Vagina (tissue), 2 donors: ENCODE measurements around the gene UBAP1L. TPM values are rescaled to one million over a fixed set of nuclear protein-coding genes. Genes with fewer than 3 reads are reported as not detected.

Experiments
- DNase-seq, 2 donors: peaks; one replicate each; pipeline ENCODE4 v3.0.0-alpha.2; 2017; ENCODE audit errors: extremely low spot score in 2 of 2
- H3K27ac ChIP-seq: fragments of 200-600 bp; sonication (generic); one replicate; pipeline ENCODE4 v1.5.1; 2019
- H3K27me3 ChIP-seq: fragments of 200-600 bp; sonication (generic); one replicate; pipeline ENCODE4 v1.5.1; 2019
- H3K36me3 ChIP-seq, 2 donors: fragments of 200-600 bp; sonication (generic); one replicate each; pipeline ENCODE4 v1.5.1; 2017 to 2019
- H3K4me1 ChIP-seq: fragments of 200-600 bp; sonication (generic); one replicate; pipeline ENCODE4 v1.5.1; 2019
- H3K4me3 ChIP-seq, 2 donors: fragments of 200-600 bp; sonication (generic); 1 replicate in 1 of 2; 2 replicates in 1 of 2; pipeline ENCODE4 v1.5.1; 2016 to 2019
- H3K9me3 ChIP-seq: fragments of 200-600 bp; sonication (generic); one replicate; pipeline ENCODE4 v1.5.1; 2019
- CTCF ChIP-seq, 3 experiments: fragments of 450-650 bp in 2 of 3; fragments of 200-600 bp in 1 of 3; sonication (generic) in 1 of 3; IDR thresholded peaks; one replicate each; pipeline ENCODE4 v1.5.1; 2017 to 2019; ENCODE audit warnings: antibody characterized with exemption in 3 of 3, mild to moderate bottlenecking in 2 of 3, moderate library complexity in 2 of 3
- POLR2A ChIP-seq, 2 donors: fragments of 450-650 bp; IDR thresholded peaks; one replicate each; pipeline ENCODE4 v1.6.1; 2017; ENCODE audit warnings: antibody characterized with exemption in 2 of 2, mild to moderate bottlenecking in 2 of 2, moderate library complexity in 2 of 2
- POLR2AphosphoS5 ChIP-seq, 2 donors: sonication (generic); formaldehyde crosslinking; IDR thresholded peaks; one replicate each; pipeline ENCODE4 v1.9.0; 2017; ENCODE audit warnings: antibody characterized with exemption in 2 of 2, mild to moderate bottlenecking in 2 of 2, low read depth in 1 of 2; ENCODE audit not compliant: insufficient read depth in 1 of 2
- intact Hi-C: fragments of 100-400 bp; cut with DNase I; formaldehyde crosslinking; loops from one replicate; pipeline ENCODE4 v1.15.1; 2023
- total RNA-seq: library from RNA; depleted of rRNA; stranded (reverse); fragments of >200 nt; gene quantifications from one replicate; pipeline ENCODE4 v1.2.3, GENCODE V29; 2016

UBAP1L gene
- total RNA-seq, 1 donor from 2014 or later = 5.4 TPM

GRCh38 chr15:65067645-65068402, 47.2 kb downstream of the UBAP1L start, which contains the start of gene RASL12:
Gene RASL12 (minus strand): TSS chr15:65067991. CDS start chr15:65067835, 156 bp downstream.
- intact Hi-C loops = no loop called here
- no peaks in the 10 kb centered on the region for H3K27me3 ChIP-seq
- no peak for TF ChIP-seq CTCF (IDR thresholded peaks at IDR 0.05)
- peak in 1 of 2 donors; percentile 11 for TF ChIP-seq POLR2AphosphoS5 (IDR thresholded peaks at IDR 0.05; ENCODE audit: insufficient read depth in 1 of 2, low read depth in 1 of 2)
- peak in 1 of 2 donors; percentile 52 for TF ChIP-seq POLR2A (IDR thresholded peaks at IDR 0.05)
- peak within 1 kb of the TSS; percentile 66 to 83 for H3K4me3 ChIP-seq
- no peak for DNase-seq
- H3K27ac ChIP-seq = peak within 1 kb of the TSS; percentile 92
- no peaks in the 10 kb centered on the region for H3K36me3 ChIP-seq
- no peaks in the 10 kb centered on the region for H3K9me3 ChIP-seq
- H3K4me1 ChIP-seq = peaks cover 65% of the 10 kb centered on the region

DNA sequence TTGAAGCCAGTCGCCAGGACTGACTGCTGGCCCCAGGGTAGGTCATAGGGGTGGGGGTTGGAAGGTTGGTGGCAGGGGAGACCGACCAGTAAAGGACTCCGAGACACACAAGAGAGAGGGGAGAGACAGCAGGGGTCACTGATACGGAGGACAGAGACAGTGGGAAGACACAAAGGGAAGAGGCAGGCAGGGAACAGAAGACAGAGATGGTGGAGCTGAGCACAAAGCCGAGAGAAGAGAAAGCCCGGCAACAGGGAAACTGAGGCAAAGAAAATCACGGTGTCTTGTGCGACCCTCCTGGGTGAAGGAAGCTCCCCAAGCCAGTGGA, 47.7 kb downstream of the UBAP1L start:
- no peaks in the 10 kb centered on the region for H3K9me3 ChIP-seq
- no peaks in the 10 kb centered on the region for H3K36me3 ChIP-seq
- H3K4me1 ChIP-seq = peaks cover 68% of the 10 kb centered on the region
- no peak for DNase-seq
- intact Hi-C loops = no loop called here
- TF ChIP-seq CTCF (IDR thresholded peaks at IDR 0.05) (no peak), POLR2AphosphoS5 (IDR thresholded peaks at IDR 0.05; ENCODE audit: insufficient read depth in 1 of 2, low read depth in 1 of 2) (no peak), POLR2A (IDR thresholded peaks at IDR 0.05) (no peak)
- peak overlapping the region; percentile 92 for H3K27ac ChIP-seq
- peak overlapping the region; percentile 66 to 83 for H3K4me3 ChIP-seq
- H3K27me3 ChIP-seq = no peaks in the 10 kb centered on the region

DNA sequence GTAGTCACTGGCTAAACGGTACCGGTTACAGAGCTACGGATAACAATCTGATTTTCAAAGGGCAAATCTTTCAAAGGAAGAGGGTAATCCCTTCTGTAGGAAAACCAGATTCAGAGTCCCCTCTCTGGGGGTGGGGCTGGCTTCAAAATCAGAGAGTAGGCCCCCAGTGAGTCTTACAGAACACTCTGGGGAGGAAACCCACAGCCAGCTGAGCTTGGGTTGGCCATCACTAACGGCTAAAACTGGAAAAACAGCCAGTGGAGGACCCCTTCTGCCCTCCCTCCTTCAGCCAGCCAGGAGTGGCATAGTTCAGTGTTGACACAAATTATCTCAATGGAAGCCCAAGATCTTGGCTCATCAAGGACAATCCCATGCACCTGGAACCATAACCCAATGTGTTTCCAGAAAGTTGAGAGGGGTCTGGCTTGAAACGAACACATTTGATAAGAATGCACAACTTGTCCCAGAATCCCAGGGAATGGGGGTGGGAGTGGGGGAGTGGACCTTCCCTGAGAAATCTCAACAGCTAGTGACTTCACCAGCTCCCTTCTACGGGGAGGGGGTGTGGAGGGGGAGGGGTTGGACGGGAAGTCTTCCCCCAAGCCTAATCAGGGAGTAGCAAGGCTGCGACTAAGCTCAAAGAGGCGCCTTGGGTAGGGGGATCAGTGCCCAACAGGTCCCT, 48.2 kb downstream of the UBAP1L start:
- intact Hi-C loops = no loop called here
- H3K9me3 ChIP-seq = no peaks in the 10 kb centered on the region
- DNase-seq = no peak
- TF ChIP-seq CTCF (IDR thresholded peaks at IDR 0.05) (no peak), POLR2AphosphoS5 (IDR thresholded peaks at IDR 0.05; ENCODE audit: insufficient read depth in 1 of 2, low read depth in 1 of 2) (peak in 1 of 2 donors; percentile 55)
- H3K36me3 ChIP-seq = no peaks in the 10 kb centered on the region
- H3K27ac ChIP-seq = peak overlapping the region; percentile 92
- H3K4me3 ChIP-seq = peak overlapping the region; percentile 66 to 83
- peaks cover 68% of the 10 kb centered on the region for H3K4me1 ChIP-seq
- H3K27me3 ChIP-seq = no peaks in the 10 kb centered on the region

DNA sequence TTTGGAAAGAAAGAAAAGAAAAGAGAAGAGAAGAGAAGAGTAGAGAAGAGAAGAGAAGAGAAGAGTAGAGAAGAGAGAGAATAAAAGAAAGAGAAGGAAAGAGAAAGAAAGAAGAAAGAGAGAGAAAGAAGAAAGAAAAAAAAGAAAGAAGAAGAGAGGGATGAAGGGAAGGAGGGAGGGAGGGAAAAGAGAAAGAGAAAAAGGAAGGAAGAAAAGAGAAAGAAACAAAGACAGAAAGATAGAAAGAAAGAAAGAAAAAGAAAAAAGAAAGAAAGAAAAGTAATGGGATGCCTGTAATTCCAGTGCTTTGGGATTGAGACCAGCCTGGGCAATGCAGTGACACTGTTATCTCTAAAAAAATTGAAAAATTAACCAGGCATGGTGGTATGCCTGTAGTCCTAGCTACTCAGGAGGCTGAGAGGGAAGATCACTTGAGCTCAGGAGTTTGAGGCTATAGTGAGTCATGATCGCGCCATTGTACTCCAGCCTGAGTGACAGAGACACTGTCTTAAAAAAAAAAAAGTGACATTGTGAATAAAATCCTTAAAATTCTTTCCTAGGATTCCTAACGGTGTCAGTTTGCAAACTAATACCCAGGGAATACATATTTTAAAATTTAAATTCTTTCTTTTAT, 48.9 kb downstream of the UBAP1L start:
- peaks cover 68% of the 10 kb centered on the region for H3K4me1 ChIP-seq

More for the DNA sequence above, 48.9 kb downstream of the UBAP1L start:
- Histone ChIP-seq H3K9me3 (no peaks in the 10 kb centered on the region), H3K4me3 (peak overlapping the region; percentile 66 to 83), H3K27ac (peak overlapping the region; percentile 92), H3K36me3 (no peaks in the 10 kb centered on the region), H3K27me3 (no peaks in the 10 kb centered on the region)
- intact Hi-C loops = no loop called here
- TF ChIP-seq CTCF (IDR thresholded peaks at IDR 0.05) (no peak), POLR2AphosphoS5 (IDR thresholded peaks at IDR 0.05; ENCODE audit: insufficient read depth in 1 of 2, low read depth in 1 of 2) (no peak), POLR2A (IDR thresholded peaks at IDR 0.05) (no peak)
- DNase-seq = no peak
